Measurements from ENCODE around the gene CFHR1.

The CFHR1 gene

DNA sequence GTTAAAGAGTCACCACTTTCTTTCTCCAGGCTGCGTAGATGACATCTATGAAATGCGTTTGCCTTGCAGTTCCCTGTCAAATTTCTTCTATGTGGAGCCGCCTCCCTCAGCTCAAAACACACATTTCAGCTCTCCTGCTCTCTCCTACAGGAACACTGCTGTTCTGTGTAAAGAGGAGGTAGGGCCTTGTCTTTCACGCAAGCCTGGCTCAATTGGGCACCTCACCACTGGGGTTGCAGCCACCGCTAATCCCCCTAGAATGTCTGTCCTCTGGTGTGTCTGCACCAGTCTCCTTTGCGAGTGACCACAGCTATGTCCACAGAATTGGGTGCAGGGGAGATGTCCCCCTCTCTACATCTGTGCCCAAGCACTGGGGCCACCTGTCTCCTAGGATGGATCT is 36.5 kb downstream of the CFHR1 start:
- H3K4me1 Mint-ChIP-seq = no peaks in the 10 kb centered on the region
- no peaks in the 10 kb centered on the region for H3K27me3 Mint-ChIP-seq
- no peak overlapping the region for H3K27ac Mint-ChIP-seq
- H3K9me3 Mint-ChIP-seq = peaks cover 5% of the 10 kb centered on the region
- no peak overlapping the region for H3K4me3 Mint-ChIP-seq
- DNase-seq (no peak), ATAC-seq (no peak)
- no peaks in the 10 kb centered on the region for H3K36me3 Mint-ChIP-seq (ENCODE audit: low read depth)

DNA sequence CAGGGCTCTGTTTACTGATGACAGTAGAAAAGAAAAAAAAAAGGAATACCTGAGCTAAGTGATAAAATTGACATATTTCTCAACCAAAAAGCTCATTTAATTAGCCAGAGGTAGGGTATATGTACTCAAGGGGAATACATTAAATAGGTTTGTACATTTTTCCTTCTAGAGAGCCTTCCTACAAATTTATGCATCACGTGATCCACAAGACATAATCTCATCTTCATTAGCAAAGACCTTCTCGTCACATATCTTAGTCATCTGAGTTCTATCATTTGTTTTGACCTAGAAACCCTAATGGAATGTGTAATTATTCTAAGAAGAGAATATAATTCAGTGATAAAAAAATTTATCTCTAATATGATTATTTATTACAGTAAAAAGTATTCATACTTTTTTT is 37.7 kb downstream of the CFHR1 start:
- no peak overlapping the region for H3K4me3 Mint-ChIP-seq
- H3K27ac Mint-ChIP-seq = no peak overlapping the region
- peaks cover 7% of the 10 kb centered on the region for H3K9me3 Mint-ChIP-seq
- no peak for ATAC-seq
- no peaks in the 10 kb centered on the region for H3K36me3 Mint-ChIP-seq (ENCODE audit: low read depth)
- no peak for DNase-seq
- no peaks in the 10 kb centered on the region for H3K27me3 Mint-ChIP-seq
- H3K4me1 Mint-ChIP-seq = no peaks in the 10 kb centered on the region

DNA sequence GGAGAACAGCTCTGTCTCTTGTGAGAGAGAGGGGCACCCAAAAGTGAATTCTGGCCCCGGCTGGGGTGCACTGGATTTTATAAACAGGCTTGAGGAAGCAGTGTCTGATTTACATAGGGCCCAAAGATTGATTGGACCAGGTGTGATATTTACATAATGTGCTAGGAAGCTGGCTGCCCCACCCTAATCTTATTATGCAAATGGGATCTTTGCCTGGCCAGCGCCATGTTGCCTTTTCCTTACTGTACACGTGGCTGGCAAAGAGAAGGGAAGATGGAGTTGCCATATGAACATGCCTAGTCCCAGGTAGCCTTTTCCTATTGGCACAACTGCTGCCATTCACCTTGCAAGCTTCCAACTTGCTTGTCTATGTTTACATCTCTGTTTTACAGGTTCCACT is 39.3 kb downstream of the CFHR1 start:
- peaks cover 11% of the 10 kb centered on the region for H3K9me3 Mint-ChIP-seq
- H3K4me1 Mint-ChIP-seq = no peaks in the 10 kb centered on the region
- H3K36me3 Mint-ChIP-seq (ENCODE audit: low read depth) = no peaks in the 10 kb centered on the region
- DNase-seq = no peak
- H3K27ac Mint-ChIP-seq = no peak overlapping the region
- no peak for ATAC-seq
- H3K4me3 Mint-ChIP-seq = no peak overlapping the region
- peaks cover 2% of the 10 kb centered on the region for H3K27me3 Mint-ChIP-seq

DNA sequence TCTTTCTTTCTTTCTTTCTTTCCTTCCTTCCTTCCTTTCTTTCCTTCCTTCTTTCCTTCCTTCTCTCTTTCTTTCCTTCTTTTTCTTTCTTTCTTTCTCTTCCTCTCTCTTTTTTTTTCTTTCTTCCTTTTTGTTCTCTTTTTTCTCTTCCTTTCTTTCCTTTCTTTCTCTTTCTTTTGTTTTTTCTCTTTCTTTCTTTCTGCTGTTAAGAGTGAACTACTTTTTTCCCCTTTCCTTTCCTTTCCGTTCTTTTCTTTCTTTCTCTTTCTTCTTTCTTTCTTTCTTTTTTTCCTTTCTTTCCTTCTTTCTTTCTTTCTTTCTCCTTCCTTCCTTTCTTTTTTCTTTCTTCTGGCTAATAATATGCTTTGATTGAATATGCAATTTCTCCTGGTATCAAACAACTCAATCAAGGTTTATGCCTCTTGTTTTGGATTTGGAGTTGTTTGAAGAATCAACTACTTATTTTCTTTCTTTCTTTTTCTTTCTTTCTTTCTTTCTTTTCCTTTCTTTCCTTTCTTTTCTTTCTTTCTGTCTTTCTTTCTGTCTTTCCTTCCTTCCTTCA is 40.9 kb downstream of the CFHR1 start:
- H3K4me1 Mint-ChIP-seq = no peaks in the 10 kb centered on the region
- H3K9me3 Mint-ChIP-seq = peaks cover 11% of the 10 kb centered on the region
- ATAC-seq (no peak), DNase-seq (no peak)
- H3K27me3 Mint-ChIP-seq = peaks cover 2% of the 10 kb centered on the region
- H3K4me3 Mint-ChIP-seq = no peak overlapping the region
- H3K36me3 Mint-ChIP-seq (ENCODE audit: low read depth) = no peaks in the 10 kb centered on the region
- H3K27ac Mint-ChIP-seq = no peak overlapping the region

DNA sequence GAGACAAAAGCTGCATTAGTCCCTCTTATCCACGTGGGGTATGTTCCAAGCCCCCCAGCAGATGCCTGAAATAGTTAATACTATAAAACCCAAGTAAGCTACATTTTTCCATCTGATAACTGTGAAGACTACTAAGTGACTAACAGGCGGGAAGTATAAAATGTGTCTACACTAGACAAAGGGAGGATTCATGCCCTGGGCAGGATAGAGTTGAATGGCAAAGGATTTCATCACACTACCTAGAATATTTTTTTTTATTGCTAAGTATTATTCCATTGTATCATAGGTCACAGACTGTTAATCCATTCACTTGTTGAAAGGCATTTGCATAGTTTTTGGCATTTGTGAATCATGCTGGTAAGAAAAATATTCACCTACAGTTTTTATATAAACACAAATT is 41.9 kb downstream of the CFHR1 start:
- no peak overlapping the region for H3K27ac Mint-ChIP-seq
- H3K4me3 Mint-ChIP-seq = no peak overlapping the region
- peaks cover 2% of the 10 kb centered on the region for H3K27me3 Mint-ChIP-seq
- no peaks in the 10 kb centered on the region for H3K4me1 Mint-ChIP-seq
- ATAC-seq = no peak
- peaks cover 11% of the 10 kb centered on the region for H3K9me3 Mint-ChIP-seq
- DNase-seq = no peak
- no peaks in the 10 kb centered on the region for H3K36me3 Mint-ChIP-seq (ENCODE audit: low read depth)

DNA sequence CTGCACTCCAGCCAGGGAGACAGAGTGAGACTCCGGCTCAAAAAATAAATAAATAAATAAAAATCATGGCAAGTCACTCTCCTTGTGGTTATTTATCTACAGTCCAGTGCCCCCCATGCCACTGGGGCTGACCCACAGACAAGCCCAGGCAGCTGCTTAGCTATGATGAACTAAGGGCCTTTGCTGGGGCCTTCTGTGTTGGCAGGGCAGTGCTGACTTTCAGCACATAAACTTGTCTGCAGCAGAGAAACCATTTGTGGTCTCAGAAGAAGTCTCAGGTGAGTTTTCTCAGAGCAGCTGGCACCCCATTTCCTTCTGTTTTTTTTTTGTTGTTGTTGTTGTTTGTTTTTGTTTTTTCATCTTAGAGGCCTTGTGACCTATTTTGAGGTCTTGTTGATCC is 47.4 kb downstream of the CFHR1 start:
- no peak overlapping the region for H3K4me3 Mint-ChIP-seq
- no peaks in the 10 kb centered on the region for H3K36me3 Mint-ChIP-seq (ENCODE audit: low read depth)
- H3K27ac Mint-ChIP-seq = no peak overlapping the region
- no peaks in the 10 kb centered on the region for H3K4me1 Mint-ChIP-seq
- peaks cover 10% of the 10 kb centered on the region for H3K9me3 Mint-ChIP-seq
- peaks cover 2% of the 10 kb centered on the region for H3K27me3 Mint-ChIP-seq
- ATAC-seq = no peak
- no peak for DNase-seq

DNA sequence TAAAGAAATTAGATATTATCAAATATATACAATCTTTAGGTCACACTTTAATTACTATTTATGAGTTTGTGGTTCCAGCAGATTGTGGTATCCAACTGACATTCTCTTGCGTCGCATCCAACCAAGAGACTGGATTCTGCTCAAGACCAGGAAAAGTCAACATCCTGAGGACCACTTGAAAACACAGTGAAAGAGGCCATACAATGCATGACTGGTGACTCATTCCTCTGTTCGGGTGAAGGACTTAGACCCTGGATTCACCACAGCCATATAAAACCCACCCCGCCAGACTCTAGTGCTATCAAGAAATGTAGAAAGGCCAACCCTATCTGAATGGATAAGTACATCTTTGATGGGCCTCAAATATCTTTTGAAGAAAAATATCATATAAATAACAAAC is 53.9 kb downstream of the CFHR1 start:
- Mint-ChIP-seq H3K9me3 (peaks cover under 1% of the 10 kb centered on the region), H3K4me1 (no peaks in the 10 kb centered on the region), H3K36me3 (ENCODE audit: low read depth) (no peaks in the 10 kb centered on the region), H3K4me3 (no peak overlapping the region), H3K27ac (no peak overlapping the region), H3K27me3 (peaks cover 2% of the 10 kb centered on the region)
- ATAC-seq (no peak), DNase-seq (no peak)

DNA sequence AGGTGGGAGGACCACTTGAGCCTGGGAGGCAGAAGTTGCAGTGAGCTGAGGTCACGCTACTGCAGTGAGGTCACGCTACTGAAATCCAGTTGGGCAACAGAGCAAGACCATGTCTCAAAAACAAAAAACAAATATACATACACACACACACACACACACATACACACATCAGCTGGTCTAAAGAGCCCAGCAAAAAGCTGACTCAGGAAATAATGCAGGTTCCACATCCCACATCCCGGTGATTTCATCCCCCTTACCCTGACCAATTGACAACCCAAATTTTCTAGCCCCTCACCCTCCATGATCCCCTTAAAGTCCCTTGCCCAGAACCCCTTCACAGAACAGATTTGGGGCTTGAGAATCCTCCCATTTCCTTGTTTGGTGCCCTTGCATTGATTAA is 56.4 kb downstream of the CFHR1 start:
- Mint-ChIP-seq H3K4me1 (no peaks in the 10 kb centered on the region), H3K27ac (no peak overlapping the region)

DNA sequence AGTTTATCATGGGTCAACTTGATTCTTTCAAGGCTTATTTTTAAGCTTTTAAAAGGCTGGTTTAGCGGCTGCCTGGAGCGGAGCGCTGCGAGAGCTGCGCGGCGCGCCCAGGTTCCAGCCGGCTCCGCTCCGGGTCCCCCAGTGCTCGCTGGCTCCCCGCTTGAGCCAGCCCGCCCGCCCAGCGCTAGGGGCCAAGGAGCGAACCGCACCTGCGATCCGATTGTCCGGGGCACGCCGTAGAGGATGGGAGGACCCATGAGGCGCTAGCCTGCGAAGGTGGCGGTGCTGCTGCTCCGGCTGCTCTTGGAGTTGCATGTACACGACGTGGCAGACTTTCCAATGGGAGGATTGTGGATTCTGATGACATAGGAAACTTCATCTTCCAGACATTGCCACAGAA is 58.4 kb downstream of the CFHR1 start:
- Mint-ChIP-seq H3K9me3 (peaks cover 2% of the 10 kb centered on the region), H3K4me3 (no peak overlapping the region), H3K27me3 (peaks cover 4% of the 10 kb centered on the region), H3K4me1 (no peaks in the 10 kb centered on the region), H3K27ac (no peak overlapping the region), H3K36me3 (ENCODE audit: low read depth) (no peaks in the 10 kb centered on the region)
- no peak for DNase-seq
- no peak for ATAC-seq

More for the DNA sequence above, 56.4 kb downstream of the CFHR1 start:
- ATAC-seq = no peak
- no peak for DNase-seq
- Mint-ChIP-seq H3K9me3 (no peaks in the 10 kb centered on the region), H3K4me3 (no peak overlapping the region), H3K36me3 (ENCODE audit: low read depth) (no peaks in the 10 kb centered on the region), H3K27me3 (peaks cover 2% of the 10 kb centered on the region)

Measured in activated naive CD8-positive, alpha-beta T cell treated with anti-CD3 and anti-CD28 coated beads, Interleukin-2, amount 50 U/mL, for 24 hours (primary cell).